Left hindlimb (tissue), 1 donor: Measurements from ENCODE around the gene IRAG1.

Experiments
- DNase-seq: peaks from one replicate; pipeline ENCODE4 v3.0.0-alpha.2; 2018

IRAG1 gene

GRCh38 chr11:10693509-10694081 is at the start of gene IRAG1:
TSS of gene IRAG1 (minus strand) at chr11:10693755. CDS start at chr11:10693602, 153 bp downstream.
- peak; percentile 59 for DNase-seq

GRCh38 chr11:10742460-10743208 is 49.1 kb upstream of the IRAG1 start:
- no peak for DNase-seq

GRCh38 chr11:10735481-10736475 is 42.2 kb upstream of the IRAG1 start:
- DNase-seq = peak; percentile 94

- DNase-seq = no peak
Observed at GRCh38 chr11:10731064-10731680, 37.6 kb upstream of the IRAG1 start.

- DNase-seq = no peak
Observed at GRCh38 chr11:10730151-10730550, 36.6 kb upstream of the IRAG1 start.

- peak; percentile 55 for DNase-seq
Observed at GRCh38 chr11:10728789-10729472, 35.4 kb upstream of the IRAG1 start.

GRCh38 chr11:10728154-10728553 is 34.6 kb upstream of the IRAG1 start:
- no peak for DNase-seq

GRCh38 chr11:10727146-10727851 is 33.7 kb upstream of the IRAG1 start:
- no peak for DNase-seq

- no peak for DNase-seq
Observed at GRCh38 chr11:10725907-10726253, 32.3 kb upstream of the IRAG1 start.

GRCh38 chr11:10725114-10725906 is 31.8 kb upstream of the IRAG1 start:
- no peak for DNase-seq

- no peak for DNase-seq
Observed at GRCh38 chr11:10722307-10722706, 28.8 kb upstream of the IRAG1 start.

- DNase-seq = no peak
Observed at GRCh38 chr11:10720881-10721376, 27.4 kb upstream of the IRAG1 start.

GRCh38 chr11:10719616-10720015 is 26.1 kb upstream of the IRAG1 start:
- no peak for DNase-seq

GRCh38 chr11:10716543-10717259 is 23.1 kb upstream of the IRAG1 start:
- DNase-seq = no peak

GRCh38 chr11:10716122-10716521 is 22.6 kb upstream of the IRAG1 start:
- no peak for DNase-seq

- no peak for DNase-seq
Observed at GRCh38 chr11:10715571-10715970, 22.0 kb upstream of the IRAG1 start.

- no peak for DNase-seq
Observed at GRCh38 chr11:10709299-10710086, 15.9 kb upstream of the IRAG1 start.

- DNase-seq = no peak
Observed at GRCh38 chr11:10708131-10708530, 14.6 kb upstream of the IRAG1 start.

GRCh38 chr11:10701982-10702381 is 8.4 kb upstream of the IRAG1 start:
- DNase-seq = no peak
